Right lobe of liver (tissue), 6 donors: Measurements from ENCODE around the gene PRDM7. TPM values are rescaled to one million over a fixed set of nuclear protein-coding genes. Genes with fewer than 3 reads are reported as not detected.

ENCODE experiments used
- ATAC-seq, 4 donors: fragments of 200-7000 bp; cut with Tn5 transposase; one replicate each; pipeline ENCODE4 v1.9.1; 2020; ENCODE audit warnings: mild to moderate bottlenecking in 4 of 4, moderate library complexity in 4 of 4
- DNase-seq, 3 donors: peaks; one replicate each; pipeline ENCODE4 v3.0.0-alpha.2; 2020
- H3K27ac ChIP-seq, 3 donors: fragments of 200-600 bp; one replicate each; pipeline ENCODE4 v1.8.0; 2022
- H3K27me3 ChIP-seq, 2 donors: fragments of 200-600 bp; one replicate each; pipeline ENCODE4 v1.8.0; 2022
- H3K36me3 ChIP-seq, 4 donors: fragments of 200-600 bp; sonication (generic) in 1 of 4; one replicate each; pipeline versions ENCODE4 v1.5.1 to v1.8.0; 2017 to 2022; ENCODE audit warnings: control low read depth in 1 of 4
- H3K4me1 ChIP-seq, 4 donors: fragments of 200-600 bp; sonication (generic) in 1 of 4; one replicate each; pipeline versions ENCODE4 v1.5.1 to v1.8.0; 2017 to 2022; ENCODE audit warnings: control low read depth in 1 of 4
- H3K4me3 ChIP-seq, 3 donors: fragments of 200-600 bp; one replicate each; pipeline ENCODE4 v1.8.0; 2022
- H3K9me3 ChIP-seq, 4 donors: fragments of 200-600 bp; sonication (generic) in 1 of 4; one replicate each; pipeline versions ENCODE4 v1.5.1 to v1.8.0; 2017 to 2022; ENCODE audit warnings: control low read depth in 1 of 4
- CTCF ChIP-seq, 4 donors: fragments of 200-600 bp in 3 of 4; fragments of 450-650 bp in 1 of 4; IDR thresholded peaks; one replicate each; pipeline versions ENCODE4 v1.5.1 to v1.8.0; 2016 to 2022; ENCODE audit warnings: antibody characterized with exemption in 4 of 4, mild to moderate bottlenecking in 2 of 4
- POLR2A ChIP-seq: fragments of 450-650 bp; IDR thresholded peaks from one replicate; pipeline ENCODE4 v1.6.1; 2017; ENCODE audit warnings: antibody characterized with exemption, mild to moderate bottlenecking
- WGBS: methylation state at CpG from one replicate; pipeline ENCODE4 v1.1.6; 2018; ENCODE audit warnings: low coverage, low lambda C conversion rate; ENCODE audit not compliant: insufficient coverage; ENCODE audit errors: missing lambda C conversion rate; 5-methylcytosine and 5-hydroxymethylcytosine counted together
- intact Hi-C, 2 donors: fragments of 100-400 bp; cut with DNase I; formaldehyde crosslinking; loops; one replicate each; pipeline versions ENCODE4 v1.11.2 to v1.14.1; 2022
- total RNA-seq, 6 experiments: library from RNA; depleted of rRNA in 2 of 6; stranded (reverse); fragments of >200 nt in 2 of 6; fragmentation: NEBNext Ultra II Directional in 3 of 6; extraction: Animal tissue kit (Norgen Biotek cat#: 25700) in 3 of 6; gene quantifications; one replicate each; pipeline versions ENCODE4 v1.1.0 to v1.2.4, GENCODE V29; 2016 to 2023
- donor health status: DM: no; HTN: yes; CAD: no.
- donor health status: DM: no; HTN: no; CAD: no.
- donor health status: DM: no; HTN: no; CAD: no.
- donor health status: DM: no; HTN: yes; CAD: no.
- donor health status: DM: no; HTN: yes; CAD: no.

PRDM7 gene
- total RNA-seq, 6 experiments from 2014 or later = 0.09 to 0.12 TPM; not detected in 4

GRCh38 chr16:90083139-90083538, 6.0 kb upstream of the PRDM7 start:
- intact Hi-C loops = no loop called here
- Histone ChIP-seq H3K27ac (peak overlapping the region in 1 of 3 donors; percentile 86), H3K4me3 (no peak overlapping the region), H3K4me1 (no peaks in the 10 kb centered on the region), H3K9me3 (no peaks in the 10 kb centered on the region), H3K36me3 (no peaks in the 10 kb centered on the region), H3K27me3 (no peaks in the 10 kb centered on the region)
- no peak for DNase-seq
- WGBS = 97% methylated on average over 5 of the region's 8 CpGs
- ATAC-seq = no peak
- TF ChIP-seq POLR2A (no peak), CTCF (IDR thresholded peaks at IDR 0.05) (no peak)

GRCh38 chr16:90081606-90081970, 4.5 kb upstream of the PRDM7 start:
- no peaks in the 10 kb centered on the region for H3K36me3 ChIP-seq
- intact Hi-C loops = no loop called here
- DNase-seq (no peak), ATAC-seq (no peak)
- WGBS = 20% methylated on average over 7 of the region's 7 CpGs
- no peaks in the 10 kb centered on the region for H3K9me3 ChIP-seq
- no peaks in the 10 kb centered on the region for H3K4me1 ChIP-seq
- H3K27me3 ChIP-seq = no peaks in the 10 kb centered on the region
- H3K27ac ChIP-seq = no peak overlapping the region
- H3K4me3 ChIP-seq = no peak overlapping the region
- no peak for TF ChIP-seq CTCF (IDR thresholded peaks at IDR 0.05)
- no peak for TF ChIP-seq POLR2A

GRCh38 chr16:90078579-90078895, 1.4 kb upstream of the PRDM7 start:
- Histone ChIP-seq H3K27ac (no peak overlapping the region), H3K9me3 (no peaks in the 10 kb centered on the region), H3K4me1 (no peaks in the 10 kb centered on the region), H3K36me3 (no peaks in the 10 kb centered on the region), H3K4me3 (no peak overlapping the region), H3K27me3 (no peaks in the 10 kb centered on the region)
- TF ChIP-seq POLR2A (no peak), CTCF (IDR thresholded peaks at IDR 0.05) (no peak)
- ATAC-seq = no peak
- 67% methylated on average over 6 of the region's 6 CpGs for WGBS
- no peak for DNase-seq
- intact Hi-C loops = no loop called here

- Histone ChIP-seq H3K4me3 (peak overlapping the region; percentile 25 to 29 (median 28)), H3K36me3 (no peaks in the 10 kb centered on the region), H3K9me3 (no peaks in the 10 kb centered on the region), H3K4me1 (no peaks in the 10 kb centered on the region), H3K27me3 (no peaks in the 10 kb centered on the region), H3K27ac (peak overlapping the region in 1 of 3 donors; percentile 28)
- peak in 1 of 3 donors; percentile 26 for DNase-seq
- ATAC-seq = peak in 3 of 4 donors; percentile 0 to 16 (median 11)
- no peak for TF ChIP-seq POLR2A
- TF ChIP-seq CTCF (IDR thresholded peaks at IDR 0.05) = no peak
- 16% methylated on average over 3 of the region's 23 CpGs for WGBS
- intact Hi-C loops = no loop called here
These were observed 837 bp upstream of the PRDM7 start for GRCh38 chr16:90077757-90078578.
